Ovary (tissue), 3 donors: ENCODE results near the gene RPL34.

Source experiments
- CTCF ChIP-seq, 3 donors: fragments of 450-650 bp in 2 of 3; fragments of 200-600 bp in 1 of 3; IDR thresholded peaks; one replicate each; pipeline versions ENCODE4 v1.5.1 to v1.8.0; 2016 to 2022; ENCODE audit warnings: antibody characterized with exemption in 3 of 3, mild to moderate bottlenecking in 1 of 3
- EP300 ChIP-seq: sonication (generic); formaldehyde crosslinking; IDR thresholded peaks from one replicate; pipeline ENCODE4 v1.6.1; 2017; ENCODE audit warnings: antibody characterized with exemption
- POLR2A ChIP-seq: fragments of 450-650 bp; IDR thresholded peaks from one replicate; pipeline ENCODE4 v1.6.1; 2017; ENCODE audit warnings: antibody characterized with exemption, mild to moderate bottlenecking, moderate library complexity
- donor health status: DM: no; HTN: no; CAD: no.

GRCh38 chr4:108590776-108591175 lies 29.6 kb upstream of the RPL34 start:
- TF ChIP-seq POLR2A (no peak), CTCF (IDR thresholded peaks at IDR 0.05) (no peak), EP300 (no peak)
